Stimulated activated naive B cell treated with anti-CD40 and anti-IgM and Interleukin-4, amounts not matched to agents 10 μg/mL and 1 μg/mL and 100 μg/mL, for 72 hours (primary cell): ENCODE results near the gene USH1G.
A peak's percentile ranks its signal among the peaks of the same experiment; 100 is the strongest.
"Not testable (repeated sequence)": the region's sequence is repeated elsewhere in the genome, so short reads cannot be mapped to it uniquely, and the experiment has no call there.

Experiments used
- ATAC-seq, 2 donors: fragments of 150-1000 bp; cut with Tn5 transposase; replicated peaks; 2 replicates each; pipeline ENCODE4 v1.10.0; 2021; ENCODE audit warnings: moderate library complexity in 1 of 2
- DNase-seq: peaks from one replicate; pipeline ENCODE4 v3.0.0; 2021
- H3K27ac Mint-ChIP-seq: one replicate; pipeline ENCODE4 v1.8.0; 2022; ENCODE audit warnings: mild to moderate bottlenecking, mixed read lengths
- H3K27me3 Mint-ChIP-seq, 2 donors: one replicate each; pipeline ENCODE4 v1.8.0; 2022; ENCODE audit warnings: mixed read lengths in 2 of 2
- H3K36me3 Mint-ChIP-seq, 2 donors: one replicate each; pipeline ENCODE4 v1.8.0; 2022; ENCODE audit warnings: mixed read lengths in 2 of 2, mild to moderate bottlenecking in 1 of 2
- H3K4me1 Mint-ChIP-seq, 2 donors: one replicate each; pipeline ENCODE4 v1.8.0; 2022; ENCODE audit warnings: mixed read lengths in 2 of 2, mild to moderate bottlenecking in 1 of 2
- H3K4me3 Mint-ChIP-seq, 2 donors: one replicate each; pipeline ENCODE4 v1.8.0; 2022; ENCODE audit warnings: mild to moderate bottlenecking in 2 of 2, mixed read lengths in 2 of 2, moderate library complexity in 1 of 2
- H3K9me3 Mint-ChIP-seq, 2 donors: one replicate each; pipeline ENCODE4 v1.8.0; 2022; ENCODE audit warnings: mixed read lengths in 2 of 2, mild to moderate bottlenecking in 1 of 2

Gene USH1G

GRCh38 chr17:74874615-74875037 is 48.4 kb downstream of the USH1G start:
- no peak for ATAC-seq

DNA sequence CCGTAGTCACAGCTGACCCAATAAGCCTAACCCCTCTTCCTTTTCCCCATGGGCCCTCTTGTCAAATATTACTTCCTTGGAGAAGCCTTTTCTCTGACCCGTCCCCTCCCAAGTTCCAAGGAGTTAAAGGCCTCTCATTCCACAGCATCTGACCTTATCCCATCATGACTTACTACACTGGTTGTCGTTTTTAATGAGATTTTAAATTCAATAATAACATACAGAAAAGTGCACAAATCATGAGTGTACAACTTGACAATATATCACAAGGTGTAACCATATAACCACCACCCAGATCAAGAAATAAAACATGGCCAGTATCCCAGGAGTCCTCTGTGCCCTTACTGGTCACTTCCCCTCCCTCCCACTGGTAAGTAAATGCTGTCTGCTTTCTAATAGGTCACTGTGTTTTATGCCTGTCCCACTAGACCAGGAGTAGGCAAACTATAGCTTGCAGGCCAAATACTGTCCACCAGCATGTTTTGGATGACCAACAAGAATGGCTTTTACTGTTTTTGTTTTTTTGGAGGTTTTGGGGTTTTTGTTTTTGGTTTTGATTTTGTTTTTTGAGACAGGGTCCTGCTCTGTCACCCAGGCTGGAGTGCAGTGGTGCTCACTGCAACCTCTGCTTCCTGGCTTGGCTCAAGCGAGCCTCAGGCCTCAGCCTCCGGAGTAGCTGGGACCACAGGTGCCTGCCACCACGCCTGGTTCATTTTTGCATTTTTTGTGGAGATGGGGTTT is 49.0 kb downstream of the USH1G start:
- H3K9me3 Mint-ChIP-seq, result no peaks in the 10 kb centered on the region
- ATAC-seq (no peak), DNase-seq (no peak)
- peaks cover under 1 to 5% of the 10 kb centered on the region in 2 donors for H3K27me3 Mint-ChIP-seq
- H3K4me1 Mint-ChIP-seq, result peaks cover 14 to 27% of the 10 kb centered on the region in 2 donors
- H3K4me3 Mint-ChIP-seq, result peak overlapping the region; percentile 87
- no peaks in the 10 kb centered on the region for H3K36me3 Mint-ChIP-seq
- peak overlapping the region; percentile 95 for H3K27ac Mint-ChIP-seq

More at GRCh38 chr17:74874615-74875037, 48.4 kb downstream of the USH1G start:
- no peak overlapping the region for H3K27ac Mint-ChIP-seq
- peaks cover 5 to 6% of the 10 kb centered on the region in 2 donors for H3K27me3 Mint-ChIP-seq
- DNase-seq, result no peak
- peaks cover 14 to 23% of the 10 kb centered on the region in 2 donors for H3K4me1 Mint-ChIP-seq
- H3K36me3 Mint-ChIP-seq, result no peaks in the 10 kb centered on the region
- no peaks in the 10 kb centered on the region for H3K9me3 Mint-ChIP-seq
- H3K4me3 Mint-ChIP-seq, result no peak overlapping the region

DNA sequence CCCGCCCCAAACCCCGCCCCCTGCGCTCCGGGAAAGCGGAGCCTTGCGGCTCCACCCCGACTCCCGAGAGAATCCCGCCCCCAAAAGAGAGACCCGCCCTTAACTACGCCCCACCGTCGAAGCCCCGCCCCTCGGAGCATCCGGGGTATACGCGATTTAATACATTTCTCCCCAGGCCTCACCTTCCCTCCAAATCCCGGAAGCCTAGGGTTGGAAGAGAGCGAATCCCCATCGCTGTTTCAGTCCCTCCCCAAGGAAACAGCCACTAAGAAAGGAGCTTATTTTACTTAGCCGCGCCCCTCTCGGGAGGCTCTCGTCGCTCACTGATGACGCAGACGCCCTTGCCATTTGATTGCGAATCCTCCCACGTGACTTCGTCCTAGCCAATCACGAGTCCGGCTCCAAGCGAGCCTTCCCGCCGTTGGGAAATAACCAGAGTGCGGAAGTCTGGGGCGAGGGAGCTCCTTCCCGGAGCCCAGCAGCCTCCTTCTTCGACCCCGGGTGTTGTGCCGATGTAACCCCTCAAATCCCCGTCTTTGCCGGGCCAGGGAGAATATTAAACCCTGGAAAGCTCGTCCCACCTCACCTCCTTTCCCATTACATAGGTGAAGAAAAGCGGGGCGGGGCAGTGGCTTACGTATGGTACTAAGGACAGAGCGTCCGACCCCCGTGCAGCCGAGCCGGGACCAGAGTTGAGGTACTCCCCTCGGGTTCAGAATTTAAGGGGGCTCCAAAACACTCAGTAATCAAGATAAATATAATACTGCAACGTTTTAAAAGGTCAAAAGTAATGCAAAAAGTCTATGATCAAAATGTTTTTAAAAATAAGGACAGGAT is 49.8 kb downstream of the USH1G start:
- Mint-ChIP-seq H3K27me3 (peaks cover 0 to 5% of the 10 kb centered on the region in 2 donors), H3K4me1 (peaks cover 14 to 27% of the 10 kb centered on the region in 2 donors), H3K9me3 (no peaks in the 10 kb centered on the region), H3K36me3 (no peaks in the 10 kb centered on the region), H3K4me3 (peak overlapping the region; percentile 87), H3K27ac (peak overlapping the region; percentile 95)
- DNase-seq (peak; percentile 99), ATAC-seq (peak; percentile 92 to 94)

- peaks cover 0 to 2% of the 10 kb centered on the region in 2 donors for H3K27me3 Mint-ChIP-seq
- no peaks in the 10 kb centered on the region for H3K9me3 Mint-ChIP-seq
- peak within 1 kb of the TSS; percentile 95 for H3K27ac Mint-ChIP-seq
- DNase-seq (no peak), ATAC-seq (peak; percentile 25 to 30)
- peak within 1 kb of the TSS; percentile 87 for H3K4me3 Mint-ChIP-seq
- H3K36me3 Mint-ChIP-seq, result no peaks in the 10 kb centered on the region
- peaks cover 14 to 27% of the 10 kb centered on the region in 2 donors for H3K4me1 Mint-ChIP-seq
Observed at GRCh38 chr17:74872313-74873036, 50.6 kb downstream of the USH1G start, which contains the start of gene FDXR. Gene FDXR, minus strand, starts transcription at chr17:74872994. Its CDS starts 50 bp downstream, at chr17:74872944.

DNA sequence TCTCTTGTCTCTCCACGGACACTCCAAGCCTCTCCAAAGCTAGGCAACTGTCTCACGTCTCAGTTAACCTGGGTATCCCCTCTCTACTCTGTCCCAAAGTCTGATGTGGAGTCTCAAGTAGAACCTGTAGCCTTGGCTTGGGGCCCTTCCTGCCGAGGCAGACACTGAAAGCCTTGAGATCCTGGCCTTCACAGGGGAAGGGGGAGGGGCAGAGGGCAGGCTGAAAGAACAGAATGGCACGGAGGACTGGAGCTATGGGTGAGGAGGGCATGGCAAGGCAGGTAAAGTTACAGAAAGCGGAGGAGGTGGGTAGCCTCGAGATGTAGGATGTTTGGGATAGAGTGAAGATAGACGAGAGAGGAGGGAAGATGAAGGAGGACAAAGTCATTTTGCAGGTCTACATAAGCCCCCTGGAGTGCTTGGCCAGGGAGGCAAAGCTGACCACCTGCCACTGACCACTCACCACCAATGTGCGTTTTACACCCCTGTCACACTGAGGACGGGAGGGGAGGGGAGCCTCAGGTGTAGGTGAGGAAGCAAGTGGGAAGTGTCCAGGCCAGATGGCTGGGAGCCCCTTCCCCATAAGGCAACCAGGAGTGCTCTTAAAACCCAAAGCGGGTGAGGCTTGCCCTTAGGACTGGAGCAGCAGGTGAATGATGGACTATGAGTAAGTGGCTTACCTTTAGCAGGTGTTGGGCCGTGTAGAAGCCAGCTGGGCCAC is 51.5 kb downstream of the USH1G start:
- peaks cover 0 to 2% of the 10 kb centered on the region in 2 donors for H3K36me3 Mint-ChIP-seq
- H3K4me3 Mint-ChIP-seq, result peak overlapping the region; percentile 22 to 87
- H3K4me1 Mint-ChIP-seq, result peaks cover 14 to 27% of the 10 kb centered on the region in 2 donors
- no peak for DNase-seq
- H3K9me3 Mint-ChIP-seq, result no peaks in the 10 kb centered on the region
- H3K27me3 Mint-ChIP-seq, result no peaks in the 10 kb centered on the region
- no peak for ATAC-seq
- H3K27ac Mint-ChIP-seq, result no peak overlapping the region

- peaks cover 18 to 27% of the 10 kb centered on the region in 2 donors for H3K4me1 Mint-ChIP-seq
- DNase-seq (no peak), ATAC-seq (no peak)
- H3K4me3 Mint-ChIP-seq, result no peak overlapping the region
- H3K36me3 Mint-ChIP-seq, result peaks cover 0 to 2% of the 10 kb centered on the region in 2 donors
- H3K9me3 Mint-ChIP-seq, result no peaks in the 10 kb centered on the region
- no peaks in the 10 kb centered on the region for H3K27me3 Mint-ChIP-seq
- H3K27ac Mint-ChIP-seq, result no peak overlapping the region
Observed at GRCh38 chr17:74870512-74870911, 52.5 kb downstream of the USH1G start.

DNA sequence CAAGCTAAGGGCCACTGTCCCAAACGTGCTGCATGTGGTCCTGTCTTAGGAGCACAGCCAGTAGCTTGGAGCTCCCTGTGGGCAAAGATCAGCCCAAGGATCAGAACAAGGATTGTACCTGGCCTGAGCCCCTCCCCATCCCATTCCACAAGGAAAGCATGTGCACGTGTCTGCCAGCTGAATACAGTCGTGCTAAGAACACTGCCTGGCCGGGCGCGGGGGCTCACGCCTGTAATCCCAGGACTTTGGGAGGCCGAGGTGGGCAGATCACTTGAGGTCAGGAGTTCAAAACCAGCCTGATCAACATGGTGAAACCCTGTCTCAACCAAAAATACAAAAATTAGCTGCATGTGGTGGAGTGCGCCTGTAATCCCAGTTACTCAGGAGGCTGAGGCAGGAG is 53.0 kb downstream of the USH1G start:
- not testable (repeated sequence) for H3K27ac Mint-ChIP-seq, H3K27me3 Mint-ChIP-seq, H3K36me3 Mint-ChIP-seq, H3K9me3 Mint-ChIP-seq, H3K4me3 Mint-ChIP-seq, ATAC-seq, DNase-seq
- peaks cover 20 to 29% of the 10 kb centered on the region in 2 donors for H3K4me1 Mint-ChIP-seq

GRCh38 chr17:74868908-74869255 is 54.2 kb downstream of the USH1G start:
- DNase-seq (no peak), ATAC-seq (no peak)
- Mint-ChIP-seq H3K36me3 (peaks cover 5 to 8% of the 10 kb centered on the region in 2 donors), H3K4me3 (no peak overlapping the region), H3K27me3 (peaks cover 0 to 5% of the 10 kb centered on the region in 2 donors), H3K9me3 (no peaks in the 10 kb centered on the region), H3K27ac (peak overlapping the region; percentile 27), H3K4me1 (peaks cover 21 to 32% of the 10 kb centered on the region in 2 donors)

GRCh38 chr17:74868251-74868907 is 54.7 kb downstream of the USH1G start:
- no peak for DNase-seq
- ATAC-seq, result no peak
- Mint-ChIP-seq H3K4me1 (peaks cover 19 to 29% of the 10 kb centered on the region in 2 donors), H3K4me3 (no peak overlapping the region), H3K27me3 (peaks cover 0 to 10% of the 10 kb centered on the region in 2 donors), H3K36me3 (peaks cover 5 to 8% of the 10 kb centered on the region in 2 donors), H3K27ac (no peak overlapping the region), H3K9me3 (no peaks in the 10 kb centered on the region)

DNA sequence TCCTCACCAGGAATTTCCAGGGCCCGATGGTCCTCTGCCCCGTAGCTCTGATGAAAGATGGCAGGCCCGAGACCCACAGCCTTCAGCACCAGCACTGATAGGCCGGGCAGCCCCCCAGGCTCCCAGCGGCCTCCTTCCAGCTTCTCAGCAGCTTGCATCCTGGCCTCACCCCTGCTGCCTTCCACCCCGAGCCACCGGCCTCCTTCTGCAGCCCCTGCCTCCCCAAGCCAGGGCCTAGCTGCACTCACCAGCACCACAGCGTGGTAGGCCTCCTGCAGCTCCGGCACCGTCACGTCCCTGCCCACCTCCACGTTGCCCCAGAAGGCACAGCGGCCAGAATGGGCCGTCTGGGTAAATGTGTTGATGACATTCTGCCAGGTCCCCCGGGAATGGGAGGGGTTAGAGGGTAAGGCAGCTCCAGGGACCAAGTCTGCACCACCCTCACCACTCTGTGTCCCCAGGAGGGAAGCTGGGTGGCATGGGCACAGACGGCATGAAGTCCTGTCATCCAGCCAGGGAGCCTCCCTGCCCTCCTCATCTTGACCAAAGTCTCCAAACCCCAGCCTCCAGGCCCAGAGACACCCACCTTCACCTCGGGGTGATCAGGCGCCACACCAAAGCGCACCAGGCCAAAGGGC is 56.7 kb downstream of the USH1G start:
- Mint-ChIP-seq H3K36me3 (peaks cover 5 to 8% of the 10 kb centered on the region in 2 donors), H3K4me1 (peaks cover 19 to 25% of the 10 kb centered on the region in 2 donors), H3K27ac (no peak overlapping the region), H3K27me3 (peaks cover 14 to 28% of the 10 kb centered on the region in 2 donors), H3K4me3 (no peak overlapping the region), H3K9me3 (no peaks in the 10 kb centered on the region)
- ATAC-seq, result no peak
- no peak for DNase-seq
